T47D (cell line): ENCODE data around the gene UNC45B.
A peak's percentile ranks its signal among the peaks of the same experiment; 100 is the strongest.
"Not testable (repeated sequence)": the region's sequence is repeated elsewhere in the genome, so short reads cannot be mapped to it uniquely, and the experiment has no call there.

Experiments used
- DNase-seq, 2 experiments: peaks; one replicate each; pipeline versions ENCODE4 v3.0.0 to v3.0.0-alpha.2; 2011 to 2012; ENCODE audit warnings: low read depth in 1 of 2, low spot score in 1 of 2
- JUND ChIP-seq: IDR thresholded peaks from 2 replicates; pipeline ENCODE4 v1.6.1; 2012; ENCODE audit warnings: low read depth
- in situ Hi-C: cut with HindIII; loops from 2 replicates; pipeline ENCODE4 v1.10.0; 2016; ENCODE audit warnings: low sequenced_read_pairs, low pct_unique_long_range_greater_than_20kb

UNC45B gene, protein sequence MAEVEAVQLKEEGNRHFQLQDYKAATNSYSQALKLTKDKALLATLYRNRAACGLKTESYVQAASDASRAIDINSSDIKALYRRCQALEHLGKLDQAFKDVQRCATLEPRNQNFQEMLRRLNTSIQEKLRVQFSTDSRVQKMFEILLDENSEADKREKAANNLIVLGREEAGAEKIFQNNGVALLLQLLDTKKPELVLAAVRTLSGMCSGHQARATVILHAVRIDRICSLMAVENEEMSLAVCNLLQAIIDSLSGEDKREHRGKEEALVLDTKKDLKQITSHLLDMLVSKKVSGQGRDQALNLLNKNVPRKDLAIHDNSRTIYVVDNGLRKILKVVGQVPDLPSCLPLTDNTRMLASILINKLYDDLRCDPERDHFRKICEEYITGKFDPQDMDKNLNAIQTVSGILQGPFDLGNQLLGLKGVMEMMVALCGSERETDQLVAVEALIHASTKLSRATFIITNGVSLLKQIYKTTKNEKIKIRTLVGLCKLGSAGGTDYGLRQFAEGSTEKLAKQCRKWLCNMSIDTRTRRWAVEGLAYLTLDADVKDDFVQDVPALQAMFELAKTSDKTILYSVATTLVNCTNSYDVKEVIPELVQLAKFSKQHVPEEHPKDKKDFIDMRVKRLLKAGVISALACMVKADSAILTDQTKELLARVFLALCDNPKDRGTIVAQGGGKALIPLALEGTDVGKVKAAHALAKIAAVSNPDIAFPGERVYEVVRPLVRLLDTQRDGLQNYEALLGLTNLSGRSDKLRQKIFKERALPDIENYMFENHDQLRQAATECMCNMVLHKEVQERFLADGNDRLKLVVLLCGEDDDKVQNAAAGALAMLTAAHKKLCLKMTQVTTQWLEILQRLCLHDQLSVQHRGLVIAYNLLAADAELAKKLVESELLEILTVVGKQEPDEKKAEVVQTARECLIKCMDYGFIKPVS

DNA sequence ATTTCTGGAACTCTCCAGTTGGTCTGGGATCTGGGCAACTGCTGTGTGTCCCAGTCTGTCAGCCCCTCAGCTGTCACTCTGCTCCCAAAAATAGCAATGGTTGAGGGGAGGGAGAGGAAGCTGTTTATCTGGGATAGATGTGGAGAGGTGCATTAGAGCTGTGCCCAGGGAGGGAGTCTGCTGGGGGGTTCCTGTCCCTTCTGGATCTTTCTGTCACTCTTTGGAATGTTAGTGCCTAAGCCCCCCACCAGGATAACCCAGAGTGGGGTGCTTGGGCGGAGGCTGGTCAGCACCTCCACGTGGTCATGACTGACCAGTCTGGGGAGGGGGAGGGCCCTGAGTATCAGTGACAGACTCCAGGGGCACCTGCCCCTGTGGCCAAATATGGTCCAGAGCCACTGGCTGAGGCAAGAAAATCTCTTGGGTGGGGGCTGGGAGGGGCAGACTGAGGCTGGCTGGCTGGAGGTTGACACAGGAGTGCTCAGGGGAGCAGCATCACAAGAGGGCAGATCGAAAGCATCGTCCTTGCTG is at the start of gene UNC45B:
Gene UNC45B, plus strand, starts transcription at position 443 of the 531 bp plus-strand sequence. CDS start 447 bp downstream, outside the sequence.
- TF ChIP-seq JUND: no peak
- no peak for DNase-seq
- in situ Hi-C loops: no loop called here

- no peak for TF ChIP-seq JUND
- DNase-seq: no peak
- in situ Hi-C loops: no loop called here
Measured at GRCh38 chr17:35099908-35100307, 47.7 kb upstream of the UNC45B start.

DNA sequence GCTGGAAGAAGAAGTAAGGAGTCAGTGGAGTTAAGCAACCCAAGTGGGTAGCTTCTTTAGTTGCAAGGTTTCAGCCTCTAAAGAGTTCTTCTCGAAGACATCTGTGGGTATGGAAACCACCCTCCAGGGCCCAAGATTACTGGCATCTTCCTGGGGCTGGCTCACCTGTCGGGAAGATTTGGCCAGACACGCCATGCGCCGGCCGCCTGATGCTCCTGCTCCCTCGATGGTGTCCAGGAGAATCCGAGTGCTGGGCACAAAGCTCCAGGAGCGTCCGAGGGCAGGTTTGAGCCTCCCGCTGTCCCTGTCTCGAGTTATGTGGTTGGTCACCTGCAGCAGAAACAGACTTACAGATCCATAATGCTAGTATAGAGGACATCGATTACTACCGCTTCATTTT is 46.6 kb upstream of the UNC45B start:
- no peak for TF ChIP-seq JUND
- DNase-seq: no peak
- in situ Hi-C loops: no loop called here

GRCh38 chr17:35101725-35102124 is 45.9 kb upstream of the UNC45B start:
- TF ChIP-seq JUND: no peak
- DNase-seq: no peak
- in situ Hi-C loops: no loop called here

- peak in 1 of 2 experiments; percentile 15 for DNase-seq
- in situ Hi-C loops: no loop called here
- TF ChIP-seq JUND: no peak
Measured at GRCh38 chr17:35103271-35103670, 44.3 kb upstream of the UNC45B start.

GRCh38 chr17:35104844-35105450 is 42.7 kb upstream of the UNC45B start:
- no peak for TF ChIP-seq JUND
- in situ Hi-C loops: no loop called here

DNA sequence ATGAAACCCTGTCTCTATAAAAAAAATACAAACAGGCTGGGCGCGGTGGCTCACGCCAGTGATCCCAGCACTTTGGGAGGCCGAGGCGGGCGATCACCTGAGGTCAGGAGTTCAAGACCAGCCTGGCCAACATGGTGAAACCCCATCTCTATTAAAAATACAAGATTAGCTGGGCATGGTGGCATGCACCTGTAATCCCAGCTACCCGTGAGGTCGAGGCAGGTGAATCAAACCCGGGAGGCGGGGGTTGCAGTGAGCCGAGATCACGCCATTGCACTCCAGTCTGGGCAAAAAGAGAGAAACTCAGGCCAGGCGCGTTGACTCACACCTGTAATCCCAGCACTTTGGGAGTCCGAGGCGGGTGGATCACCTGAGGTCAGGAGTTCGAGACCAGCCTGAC is 36.8 kb upstream of the UNC45B start:
- in situ Hi-C loops, DNase-seq: not testable (repeated sequence)

More at GRCh38 chr17:35104844-35105450, 42.7 kb upstream of the UNC45B start:
- DNase-seq: no peak

- no peak for DNase-seq
- in situ Hi-C loops: no loop called here
- TF ChIP-seq JUND: no peak
Measured at GRCh38 chr17:35116845-35117244, 30.8 kb upstream of the UNC45B start.

- in situ Hi-C loops: no loop called here
- TF ChIP-seq JUND: no peak
Measured at GRCh38 chr17:35117984-35118383, 29.6 kb upstream of the UNC45B start.

DNA sequence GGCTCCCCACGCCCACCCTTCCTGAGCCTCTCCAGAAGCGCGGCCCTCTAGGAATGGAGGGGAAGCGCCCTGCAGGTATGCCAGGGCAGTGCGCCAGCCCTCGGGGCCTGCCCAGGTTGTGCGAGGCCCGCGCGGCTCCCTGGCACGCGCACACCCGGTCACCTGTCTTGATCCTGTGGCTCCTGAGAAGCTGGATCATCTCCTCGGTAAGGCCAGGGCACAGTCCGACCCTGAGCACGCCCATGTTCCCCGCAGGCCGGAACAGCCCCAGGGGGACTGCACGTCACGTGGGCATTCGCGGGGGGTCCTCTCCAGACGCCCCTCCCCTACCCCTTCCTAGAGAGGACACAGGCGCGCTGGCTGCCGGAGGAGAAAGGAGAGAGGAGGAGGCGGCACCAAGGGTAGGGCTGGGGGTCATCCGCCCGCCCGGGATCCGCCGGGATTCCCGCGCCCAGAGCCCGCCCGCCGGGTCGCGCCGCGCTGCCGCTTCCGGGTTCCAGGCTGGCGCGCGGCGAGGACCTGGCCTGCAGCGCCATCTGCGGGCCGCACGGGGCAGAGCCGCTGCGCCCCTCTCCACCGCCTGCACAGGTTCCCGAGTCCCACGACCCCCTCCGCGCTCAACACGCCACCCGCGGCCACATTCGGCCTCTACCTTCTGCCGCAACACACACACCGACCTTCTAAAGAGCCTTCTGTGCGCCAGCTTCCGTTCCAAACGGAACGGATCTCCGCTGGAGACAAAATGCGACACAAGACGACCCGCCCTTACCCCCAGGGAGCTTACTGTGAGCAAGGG is 28.0 kb upstream of the UNC45B start, which contains the start of gene RAD51D:
Gene RAD51D, minus strand, starts transcription at position 491 of the 796 bp plus-strand sequence. Its CDS starts 247 bp downstream, at position 244.
- in situ Hi-C loops: no loop called here
- TF ChIP-seq JUND: no peak
- DNase-seq: peak; percentile 85 to 88

More at GRCh38 chr17:35117984-35118383, 29.6 kb upstream of the UNC45B start:
- DNase-seq: peak in 1 of 2 experiments; percentile 72

DNA sequence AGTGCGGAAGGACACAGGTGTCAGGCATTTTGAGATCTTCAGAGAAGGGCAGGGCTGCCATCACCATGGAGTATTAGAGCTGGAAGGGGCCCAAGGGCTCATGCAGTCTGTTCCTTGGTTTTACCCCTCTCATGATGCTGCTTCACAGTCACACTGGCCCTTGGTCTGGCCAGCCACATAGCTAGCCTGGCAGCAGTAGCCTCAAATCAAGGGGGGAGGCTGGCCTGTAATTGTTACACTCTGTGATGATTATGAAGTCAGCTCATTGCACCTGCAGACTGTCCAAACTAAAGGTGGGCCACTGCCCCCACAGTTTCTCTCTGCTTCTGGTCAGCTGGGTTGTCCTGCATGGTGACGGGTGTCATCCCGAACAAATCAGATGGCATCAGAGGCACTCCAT is 26.3 kb upstream of the UNC45B start, which contains the start of gene FNDC8:
Gene FNDC8, plus strand, starts transcription at position 301 of the 400 bp plus-strand sequence. Its CDS starts 79 bp downstream, at position 380.
- in situ Hi-C loops: no loop called here
- no peak for TF ChIP-seq JUND
- no peak for DNase-seq
